ENCODE measurements around the gene FOXRED2.

- TF ChIP-seq, protein P1, sequence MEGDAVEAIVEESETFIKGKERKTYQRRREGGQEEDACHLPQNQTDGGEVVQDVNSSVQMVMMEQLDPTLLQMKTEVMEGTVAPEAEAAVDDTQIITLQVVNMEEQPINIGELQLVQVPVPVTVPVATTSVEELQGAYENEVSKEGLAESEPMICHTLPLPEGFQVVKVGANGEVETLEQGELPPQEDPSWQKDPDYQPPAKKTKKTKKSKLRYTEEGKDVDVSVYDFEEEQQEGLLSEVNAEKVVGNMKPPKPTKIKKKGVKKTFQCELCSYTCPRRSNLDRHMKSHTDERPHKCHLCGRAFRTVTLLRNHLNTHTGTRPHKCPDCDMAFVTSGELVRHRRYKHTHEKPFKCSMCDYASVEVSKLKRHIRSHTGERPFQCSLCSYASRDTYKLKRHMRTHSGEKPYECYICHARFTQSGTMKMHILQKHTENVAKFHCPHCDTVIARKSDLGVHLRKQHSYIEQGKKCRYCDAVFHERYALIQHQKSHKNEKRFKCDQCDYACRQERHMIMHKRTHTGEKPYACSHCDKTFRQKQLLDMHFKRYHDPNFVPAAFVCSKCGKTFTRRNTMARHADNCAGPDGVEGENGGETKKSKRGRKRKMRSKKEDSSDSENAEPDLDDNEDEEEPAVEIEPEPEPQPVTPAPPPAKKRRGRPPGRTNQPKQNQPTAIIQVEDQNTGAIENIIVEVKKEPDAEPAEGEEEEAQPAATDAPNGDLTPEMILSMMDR (IDR thresholded peaks at IDR 0.05) = no peak
- no peak for TF ChIP-seq EZH2 (IDR thresholded peaks at IDR 0.05; ENCODE audit: borderline replicate concordance, insufficient read depth, low read depth, low read length, poor library complexity, severe bottlenecking)
Observed at GRCh38 chr22:36466258-36466657, 40.6 kb downstream of the FOXRED2 start.

Data from B cell (primary cell).